MG63 (cell line): ENCODE data around the gene ODF4. TPM values are rescaled to one million over a fixed set of nuclear protein-coding genes. Genes with fewer than 3 reads are reported as not detected.
"Not testable (repeated sequence)": the region's sequence is repeated elsewhere in the genome, so short reads cannot be mapped to it uniquely, and the experiment has no call there.

Experiments
- DNase-seq: peaks from one replicate; pipeline ENCODE4 v3.0.0-alpha.2; 2020
- H3K27me3 ChIP-seq: fragments of 250-450 bp; sonication (Bioruptor Pico); 2 replicates; pipeline ENCODE4 v1.5.1; 2020; ENCODE audit warnings: mild to moderate bottlenecking, moderate library complexity
- H3K36me3 ChIP-seq: fragments of 250-450 bp; sonication (Bioruptor Pico); 2 replicates; pipeline ENCODE4 v1.5.1; 2020; ENCODE audit warnings: mild to moderate bottlenecking, moderate library complexity
- H3K4me3 ChIP-seq: fragments of 250-450 bp; sonication (Bioruptor Pico); 2 replicates; pipeline ENCODE4 v1.5.1; 2020; ENCODE audit warnings: mild to moderate bottlenecking, moderate library complexity
- H3K9me3 ChIP-seq: fragments of 250-450 bp; sonication (Bioruptor Pico); 2 replicates; pipeline ENCODE4 v1.5.1; 2020; ENCODE audit warnings: mild to moderate bottlenecking, moderate library complexity
- total RNA-seq: library from RNA; depleted of rRNA; stranded (reverse); fragments of >200 nt; shearing (Covaris generic); gene quantifications from 2 replicates; pipeline ENCODE4 v1.2.3, GENCODE V29; 2014; ENCODE audit warnings: low replicate concordance

The ODF4 gene
- total RNA-seq, 1 experiment from 2014 or later = not detected

DNA sequence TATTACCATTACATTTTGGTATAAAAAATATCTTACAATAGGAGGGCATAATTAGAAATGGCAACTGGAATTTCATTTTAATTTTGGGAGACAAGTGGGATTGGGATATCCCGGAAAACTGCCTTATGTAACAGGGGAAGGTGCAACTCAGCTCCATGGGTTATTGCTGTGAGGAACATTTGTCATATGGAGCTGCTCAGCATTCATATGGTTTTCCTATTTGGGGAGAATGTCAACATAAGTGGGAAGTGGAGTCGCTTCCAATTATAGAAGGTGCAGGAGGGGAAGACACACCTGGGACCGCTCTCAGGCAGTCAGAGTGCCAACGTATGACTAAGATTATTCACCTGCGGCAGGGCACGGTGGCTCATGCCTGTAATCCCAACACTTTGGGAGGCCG lies 10.7 kb downstream of the ODF4 start:
- Histone ChIP-seq H3K27me3 (peaks cover 2% of the 10 kb centered on the region; the same call in 1 of the 2 replicates), H3K4me3 (no peak overlapping the region), H3K9me3 (no peaks in the 10 kb centered on the region; the same call in 1 of the 2 replicates), H3K36me3 (no peaks in the 10 kb centered on the region)
- no peak for DNase-seq

DNA sequence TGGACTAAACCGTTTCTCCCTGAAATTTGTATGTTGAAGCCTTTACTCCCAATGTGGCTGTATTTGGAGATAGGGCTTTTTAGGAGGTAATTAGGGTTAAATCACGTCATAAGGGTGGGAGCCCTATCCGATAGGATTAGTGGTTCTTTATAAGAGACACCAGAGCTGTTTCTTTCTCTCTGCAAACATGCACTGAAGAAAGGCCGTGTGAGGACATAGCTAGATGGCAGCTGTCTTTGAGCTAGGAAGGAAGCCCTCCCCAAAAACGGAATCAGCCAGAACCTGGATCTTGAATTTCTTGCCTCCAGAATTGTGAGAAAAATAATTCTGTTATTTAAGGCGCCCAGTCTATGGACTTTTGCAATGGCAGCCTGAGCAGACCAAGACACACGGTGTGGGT lies 14.1 kb downstream of the ODF4 start:
- Histone ChIP-seq H3K27me3 (no peaks in the 10 kb centered on the region), H3K36me3 (no peaks in the 10 kb centered on the region), H3K9me3 (no peaks in the 10 kb centered on the region), H3K4me3 (no peak overlapping the region)
- DNase-seq = no peak

- H3K27me3 ChIP-seq = no peaks in the 10 kb centered on the region
- no peaks in the 10 kb centered on the region for H3K36me3 ChIP-seq
- H3K4me3 ChIP-seq = no peak overlapping the region
- no peak for DNase-seq
- H3K9me3 ChIP-seq = no peaks in the 10 kb centered on the region
Measured at GRCh38 chr17:8354236-8354635, 14.6 kb downstream of the ODF4 start.

- no peaks in the 10 kb centered on the region for H3K36me3 ChIP-seq
- H3K27me3 ChIP-seq = no peaks in the 10 kb centered on the region
- no peak for DNase-seq
- H3K4me3 ChIP-seq = no peak overlapping the region
- no peaks in the 10 kb centered on the region for H3K9me3 ChIP-seq
Measured at GRCh38 chr17:8357910-8358309, 18.3 kb downstream of the ODF4 start.

GRCh38 chr17:8359769-8360168 lies 20.1 kb downstream of the ODF4 start:
- no peaks in the 10 kb centered on the region for H3K9me3 ChIP-seq
- H3K27me3 ChIP-seq = no peaks in the 10 kb centered on the region
- DNase-seq = peak; percentile 63
- no peak overlapping the region for H3K4me3 ChIP-seq
- no peaks in the 10 kb centered on the region; the same call in 1 of the 2 replicates for H3K36me3 ChIP-seq

DNA sequence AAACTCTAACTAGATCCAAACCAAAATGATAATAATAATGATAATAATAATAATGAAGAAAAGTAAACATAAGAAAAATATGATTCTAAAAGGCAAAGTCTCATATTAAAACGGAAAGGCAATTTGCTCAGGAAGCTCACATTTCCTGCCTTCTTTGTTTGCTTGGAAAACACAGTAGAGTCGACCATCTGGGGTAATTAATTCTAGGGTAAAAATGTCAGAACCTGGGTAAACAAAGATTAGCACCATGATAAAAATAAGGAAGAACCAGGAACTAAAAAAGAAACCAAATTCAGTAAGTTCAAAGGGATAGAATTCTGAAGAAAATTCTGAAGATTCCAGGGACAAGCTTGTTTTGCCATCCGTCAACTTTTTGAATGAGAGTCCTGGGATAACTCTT lies 20.6 kb downstream of the ODF4 start:
- no peaks in the 10 kb centered on the region for H3K27me3 ChIP-seq
- H3K9me3 ChIP-seq = no peaks in the 10 kb centered on the region
- no peaks in the 10 kb centered on the region; the same call in 1 of the 2 replicates for H3K36me3 ChIP-seq
- no peak for DNase-seq
- no peak overlapping the region for H3K4me3 ChIP-seq

- Histone ChIP-seq H3K27me3 (no peaks in the 10 kb centered on the region), H3K4me3 (no peak overlapping the region), H3K9me3 (no peaks in the 10 kb centered on the region), H3K36me3 (no peaks in the 10 kb centered on the region; the same call in 1 of the 2 replicates)
- DNase-seq = no peak
Measured at GRCh38 chr17:8360751-8361150, 21.1 kb downstream of the ODF4 start.

- peak; percentile 97 for DNase-seq
- no peaks in the 10 kb centered on the region for H3K27me3 ChIP-seq
- no peak overlapping the region for H3K4me3 ChIP-seq
Measured at GRCh38 chr17:8362651-8363332, 23.2 kb downstream of the ODF4 start.

DNA sequence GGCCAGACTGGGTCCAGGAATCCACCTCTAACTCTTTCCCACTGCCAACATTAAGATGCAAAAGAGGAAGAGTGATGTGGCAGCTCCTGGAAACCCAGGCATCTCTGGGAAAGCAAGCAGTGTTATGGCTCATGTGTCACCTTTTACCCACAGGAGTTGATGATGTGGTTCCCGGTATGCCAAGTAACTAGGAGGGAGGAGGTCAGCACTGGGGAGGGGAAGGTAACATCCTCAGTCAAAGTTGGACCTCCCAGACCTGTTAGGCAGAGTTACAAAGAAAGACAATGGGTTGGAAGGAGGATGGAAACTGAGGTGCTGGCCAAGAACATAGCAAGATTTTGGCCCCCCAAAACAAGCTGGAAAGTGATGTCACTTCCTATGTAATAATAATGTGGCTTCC lies 25.5 kb downstream of the ODF4 start:
- DNase-seq = peak; percentile 76
- no peak overlapping the region for H3K4me3 ChIP-seq
- H3K27me3 ChIP-seq = no peaks in the 10 kb centered on the region

More at GRCh38 chr17:8362651-8363332, 23.2 kb downstream of the ODF4 start:
- no peaks in the 10 kb centered on the region for H3K9me3 ChIP-seq
- no peaks in the 10 kb centered on the region; the same call in 1 of the 2 replicates for H3K36me3 ChIP-seq

GRCh38 chr17:8366231-8366630 lies 26.6 kb downstream of the ODF4 start:
- no peak overlapping the region for H3K4me3 ChIP-seq
- no peaks in the 10 kb centered on the region for H3K27me3 ChIP-seq
- H3K36me3 ChIP-seq = peaks cover 5% of the 10 kb centered on the region; the same call in 1 of the 2 replicates
- peak; percentile 90 for DNase-seq
- no peaks in the 10 kb centered on the region for H3K9me3 ChIP-seq

More for the DNA sequence above, 25.5 kb downstream of the ODF4 start:
- no peaks in the 10 kb centered on the region for H3K9me3 ChIP-seq
- peaks cover 5% of the 10 kb centered on the region; the same call in 1 of the 2 replicates for H3K36me3 ChIP-seq

GRCh38 chr17:8368193-8368592 lies 28.6 kb downstream of the ODF4 start:
- Histone ChIP-seq H3K4me3 (no peak overlapping the region), H3K27me3 (no peaks in the 10 kb centered on the region), H3K36me3 (peaks cover 5% of the 10 kb centered on the region; the same call in 1 of the 2 replicates), H3K9me3 (no peaks in the 10 kb centered on the region)
- DNase-seq = no peak

GRCh38 chr17:8369944-8370343 lies 30.3 kb downstream of the ODF4 start:
- H3K27me3 ChIP-seq = no peaks in the 10 kb centered on the region
- no peak for DNase-seq
- no peaks in the 10 kb centered on the region for H3K9me3 ChIP-seq
- peaks cover 5% of the 10 kb centered on the region; the same call in 1 of the 2 replicates for H3K36me3 ChIP-seq
- no peak overlapping the region for H3K4me3 ChIP-seq

DNA sequence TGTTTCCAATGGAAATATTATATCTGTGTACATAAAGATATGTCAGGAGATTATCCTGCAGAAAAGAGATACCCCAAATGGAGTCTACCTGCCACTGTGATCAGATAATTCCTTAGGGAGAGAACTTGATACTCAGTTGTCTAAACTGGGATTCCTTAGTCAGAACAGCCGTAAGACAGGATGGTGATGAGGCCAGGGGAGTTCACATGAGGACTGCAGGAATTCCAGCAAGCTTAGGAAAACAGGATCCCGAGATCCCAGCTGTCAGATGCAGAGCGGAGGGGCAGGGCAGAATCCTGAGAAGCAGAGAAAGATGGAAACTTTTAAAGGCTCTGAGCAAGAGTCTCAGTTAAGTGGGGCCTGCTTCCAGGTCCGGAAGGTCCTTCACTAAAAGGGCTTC lies 32.1 kb downstream of the ODF4 start:
- H3K36me3 ChIP-seq = peaks cover 10% of the 10 kb centered on the region
- H3K9me3 ChIP-seq = no peaks in the 10 kb centered on the region
- no peak overlapping the region for H3K4me3 ChIP-seq
- H3K27me3 ChIP-seq = no peaks in the 10 kb centered on the region
- DNase-seq = no peak

DNA sequence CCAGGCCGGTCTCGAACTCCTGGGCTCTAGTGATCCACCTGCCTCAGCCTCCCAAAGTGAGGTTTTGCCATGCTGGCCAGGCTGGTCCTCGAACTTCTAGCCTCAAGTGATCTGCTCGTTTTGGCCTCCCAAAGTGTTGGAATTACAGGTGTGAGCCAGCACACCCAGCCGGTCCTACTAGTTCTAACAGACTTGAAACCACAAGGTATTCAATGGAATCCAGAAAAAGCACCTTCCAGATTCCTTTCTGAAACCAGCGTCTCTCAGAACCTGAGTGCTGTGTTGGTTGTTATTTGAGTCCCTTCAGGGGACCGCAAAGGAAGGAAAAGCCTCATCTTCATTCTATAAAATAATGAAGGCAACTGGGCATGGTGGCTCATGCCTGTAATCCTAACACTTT lies 32.8 kb downstream of the ODF4 start:
- DNase-seq = no peak
- Histone ChIP-seq H3K27me3 (no peaks in the 10 kb centered on the region), H3K4me3 (no peak overlapping the region)

GRCh38 chr17:8373856-8374255 lies 34.2 kb downstream of the ODF4 start:
- peaks cover 30% of the 10 kb centered on the region for H3K36me3 ChIP-seq
- not testable (repeated sequence) for DNase-seq, H3K9me3 ChIP-seq, H3K4me3 ChIP-seq, H3K27me3 ChIP-seq

More for the DNA sequence above, 32.8 kb downstream of the ODF4 start:
- Histone ChIP-seq H3K9me3 (no peaks in the 10 kb centered on the region), H3K36me3 (peaks cover 16% of the 10 kb centered on the region)

GRCh38 chr17:8375738-8376259 lies 36.2 kb downstream of the ODF4 start:
- H3K9me3 ChIP-seq = no peaks in the 10 kb centered on the region
- peaks cover 45% of the 10 kb centered on the region for H3K36me3 ChIP-seq
- no peak for DNase-seq
- H3K4me3 ChIP-seq = peak overlapping the region; percentile 54
- no peaks in the 10 kb centered on the region for H3K27me3 ChIP-seq

DNA sequence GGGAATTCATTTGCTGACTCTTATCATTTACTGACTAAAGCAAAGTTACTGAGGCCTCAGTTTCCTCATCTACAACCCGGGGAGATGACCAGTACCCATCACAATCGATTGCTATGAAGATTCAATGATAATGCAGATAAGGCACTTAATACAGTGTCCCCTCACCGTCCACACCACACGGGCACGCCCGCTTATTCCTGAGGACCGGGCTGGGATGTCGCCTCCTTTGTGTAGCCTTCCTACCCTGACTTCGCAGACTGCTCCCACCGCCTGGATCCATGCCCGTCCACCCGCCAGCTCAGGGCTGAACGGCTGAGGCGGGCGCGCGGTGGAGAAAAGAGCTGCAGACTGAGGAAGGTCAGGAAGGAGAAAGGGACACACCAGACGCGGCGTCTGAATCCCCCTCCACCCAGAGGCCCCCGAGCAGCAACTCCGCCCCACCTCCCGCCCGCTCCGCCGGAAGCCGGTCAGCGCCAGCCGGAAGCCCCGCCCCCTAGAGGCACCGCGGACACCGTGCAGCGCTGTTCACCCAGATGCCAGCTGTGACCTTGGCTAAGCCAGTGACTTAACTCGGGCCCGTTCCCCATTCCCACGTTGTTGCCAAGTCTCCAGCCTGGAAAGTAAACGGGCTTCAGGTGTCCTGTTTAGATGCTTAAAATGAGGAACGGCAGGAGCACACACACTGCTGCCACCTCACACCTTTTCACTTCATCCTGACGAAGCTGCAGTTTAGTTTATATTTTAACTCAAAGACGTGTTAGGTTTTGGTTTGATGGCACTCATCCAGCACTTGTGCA lies 36.8 kb downstream of the ODF4 start, which contains the start of gene KRABD2:
KRABD2 (minus strand) TSS at position 434 of the 797 bp plus-strand sequence.
- H3K9me3 ChIP-seq = no peaks in the 10 kb centered on the region
- peaks cover 51% of the 10 kb centered on the region for H3K36me3 ChIP-seq
- H3K4me3 ChIP-seq = peak within 1 kb of the TSS; percentile 54
- no peaks in the 10 kb centered on the region for H3K27me3 ChIP-seq
- peak; percentile 96 for DNase-seq
